A549 (cell line): ENCODE results near the gene HIC1. TPM values are rescaled to one million over a fixed set of nuclear protein-coding genes. Genes with fewer than 3 reads are reported as not detected.

Source experiments
- ATAC-seq, 2 experiments: fragments of 200-7000 bp in 1 of 2; fragments of >200 bp in 1 of 2; cut with Nextera tagmentation in 1 of 2; cut with Tn5 transposase in 1 of 2; 3 replicates each; pipeline versions ENCODE4 v1.8.0 to v1.9.1; 2018 to 2020; ENCODE audit warnings: mild to moderate bottlenecking in 1 of 2, moderate library complexity in 1 of 2
- CTCF ChIA-PET: fragments of 300-600 bp; sonication (Branson Sonifier 250); formaldehyde crosslinking; extraction: SDS; loops from one replicate; lab custom pipeline; 2021; ENCODE audit warnings: antibody characterized with exemption, inconsistent platforms; lab: Yijun Ruan, JAX
- POLR2A ChIA-PET: fragments of 350-600 bp; formaldehyde crosslinking; extraction: SDS; loops from one replicate; lab custom pipeline; 2021; ENCODE audit warnings: antibody characterized with exemption, inconsistent platforms; lab: Yijun Ruan, JAX
- DNase-seq, 2 experiments: peaks; one replicate each; pipeline versions ENCODE4 v3.0.0 to v3.0.0-alpha.2; 2011 to 2016; ENCODE audit warnings: low read depth in 1 of 2, low spot score in 1 of 2
- FAIRE-seq: peaks from 2 replicates; lab custom pipeline; 2011; peaks lifted over from hg19 to GRCh38; lab: Jason Lieb, UNC
- H3K27ac ChIP-seq, 2 experiments: fragments of >200 bp; sonication (Bioruptor Twin); formaldehyde crosslinking; 3 replicates each; pipeline ENCODE4 v1.5.1; 2016 to 2017
- H3K4me1 ChIP-seq: fragments of >200 bp; sonication (Bioruptor Twin); formaldehyde crosslinking; 3 replicates; pipeline ENCODE4 v1.6.1; 2016
- H3K4me2 ChIP-seq: fragments of >200 bp; sonication (Bioruptor Twin); formaldehyde crosslinking; 3 replicates; pipeline ENCODE4 v1.6.1; 2016
- H3K4me3 ChIP-seq: fragments of >200 bp; sonication (Bioruptor Twin); formaldehyde crosslinking; 3 replicates; pipeline ENCODE4 v1.5.1; 2016
- H3K9me3 ChIP-seq: fragments of >200 bp; sonication (Bioruptor Twin); formaldehyde crosslinking; 3 replicates; pipeline ENCODE4 v1.6.1; 2016
- ATOH8 ChIP-seq: fragments of 250-450 bp; sonication (Bioruptor Pico); IDR thresholded peaks from 2 replicates; pipeline ENCODE4 v1.5.0; 2020; ENCODE audit warnings: low read depth, mild to moderate bottlenecking, moderate library complexity
- CBX8 ChIP-seq: fragments of 200-600 bp; sonication (generic); IDR thresholded peaks from 2 replicates; pipeline ENCODE4 v1.6.1; 2016
- CEBPB ChIP-seq, 2 experiments: fragments of >200 bp in 1 of 2; sonication (Bioruptor Twin) in 1 of 2; formaldehyde crosslinking in 1 of 2; IDR thresholded peaks; 2 replicates each; pipeline ENCODE4 v1.6.1; 2012 to 2016
- E2F6 ChIP-seq: IDR thresholded peaks from 2 replicates; pipeline ENCODE4 v1.6.1; 2012; ENCODE audit warnings: low read depth, borderline replicate concordance
- EHMT2 ChIP-seq: fragments of 200-600 bp; sonication (generic); IDR thresholded peaks from 2 replicates; pipeline ENCODE4 v1.6.1; 2016; ENCODE audit warnings: antibody characterized with exemption, low read depth, mild to moderate bottlenecking, moderate library complexity
- FOSB ChIP-seq: fragments of 250-450 bp; sonication (Bioruptor Pico); IDR thresholded peaks from 2 replicates; pipeline ENCODE4 v1.5.0; 2020; ENCODE audit warnings: mild to moderate bottlenecking, moderate library complexity
- HES2 ChIP-seq: fragments of >200 bp; sonication (Bioruptor Twin); formaldehyde crosslinking; IDR thresholded peaks from 2 replicates; pipeline ENCODE4 v1.6.1; 2016
- HEYL ChIP-seq: fragments of 250-450 bp; sonication (Bioruptor Pico); IDR thresholded peaks from 2 replicates; pipeline ENCODE4 v1.8.0; 2021; ENCODE audit warnings: mild to moderate bottlenecking, moderate library complexity
- HOXA7 ChIP-seq: fragments of 250-450 bp; sonication (Bioruptor Pico); IDR thresholded peaks from 2 replicates; pipeline ENCODE4 v1.5.0; 2020; ENCODE audit warnings: mild to moderate bottlenecking, moderate library complexity
- HOXB13 ChIP-seq: fragments of 250-450 bp; sonication (Bioruptor Pico); IDR thresholded peaks from 2 replicates; pipeline ENCODE4 v1.5.0; 2020; ENCODE audit warnings: low read depth, mild to moderate bottlenecking, moderate library complexity
- KDM5A ChIP-seq: fragments of 200-600 bp; sonication (generic); IDR thresholded peaks from 2 replicates; pipeline ENCODE4 v1.6.1; 2016; ENCODE audit warnings: antibody characterized with exemption, mild to moderate bottlenecking
- NR3C1 ChIP-seq: fragments of >200 bp; sonication (Bioruptor Twin); formaldehyde crosslinking; IDR thresholded peaks from 3 replicates; pipeline ENCODE4 v1.6.1; 2017
- PBX3 ChIP-seq: IDR thresholded peaks from 2 replicates; pipeline ENCODE4 v1.6.1; 2012
- PHF8 ChIP-seq: fragments of 200-600 bp; sonication (generic); IDR thresholded peaks from 2 replicates; pipeline ENCODE4 v1.6.1; 2016; ENCODE audit warnings: low read depth, mild to moderate bottlenecking, antibody characterized with exemption, moderate library complexity, borderline replicate concordance
- SMC3 ChIP-seq: fragments of >200 bp; sonication (Bioruptor Twin); formaldehyde crosslinking; IDR thresholded peaks from 3 replicates; pipeline ENCODE4 v1.6.1; 2018; ENCODE audit warnings: inconsistent platforms
- SREBF2 ChIP-seq: fragments of 450-650 bp; IDR thresholded peaks from 2 replicates; pipeline ENCODE4 v1.6.1; 2014; ENCODE audit warnings: mild to moderate bottlenecking, moderate library complexity
- TP53 ChIP-seq: fragments of 250-450 bp; sonication (Bioruptor Pico); IDR thresholded peaks from 2 replicates; pipeline ENCODE4 v1.5.0; 2021; ENCODE audit warnings: mild to moderate bottlenecking, moderate library complexity
- ZFP36 ChIP-seq: fragments of 450-650 bp; IDR thresholded peaks from 2 replicates; pipeline ENCODE4 v1.6.1; 2014; ENCODE audit warnings: borderline replicate concordance; ENCODE audit not compliant: partially characterized antibody
- ZNF302 ChIP-seq: fragments of 250-450 bp; sonication (Bioruptor Pico); IDR thresholded peaks from 2 replicates; pipeline ENCODE4 v1.9.0; 2021; ENCODE audit warnings: inconsistent platforms, mild to moderate bottlenecking, moderate library complexity
- WGBS: methylation state at CpG from one replicate; pipeline ENCODE4 v1.1.6; 2017; ENCODE audit errors: missing lambda C conversion rate; 5-methylcytosine and 5-hydroxymethylcytosine counted together
- polyA plus RNA-seq, 4 experiments: library from polyadenylated mRNA; depleted of rRNA in 3 of 4; stranded (reverse); fragments of >200 nt; fragmentation: RNase III in 1 of 4; extraction: RNeasy Plus Mini Kit Qiagen cat#74134 plus additional on column Dnase treatment in 1 of 4; gene quantifications; 2 replicates in 3 of 4; 3 replicates in 1 of 4; pipeline ENCODE4 v1.2.3, GENCODE V29; 2011 to 2017

The HIC1 gene
- polyA plus RNA-seq, 2 of the 4 experiments (the other 2 are of a cell fraction) = 0.13 to 1.3 TPM

- ChIA-PET POLR2A (no interaction called here), CTCF (interaction anchor here (0.6 to 9.1 kb wide), 11 partner anchors 9 to 195 kb away, joined by 3 to 55 read pairs (median 7); partner anchors contain the start of gene HIC1)
- no peaks in the 10 kb centered on the region for H3K9me3 ChIP-seq
- 81% methylated on average over 3 of the region's 3 CpGs for WGBS
- no peak for ATAC-seq
- H3K4me3 ChIP-seq = no peak overlapping the region
- no peak overlapping the region for H3K4me2 ChIP-seq
- no peak for TF ChIP-seq HES2
- no peak for TF ChIP-seq HEYL (CRISPR knock-in tag)
- no peak for FAIRE-seq
- no peak for DNase-seq
- no peak overlapping the region for H3K27ac ChIP-seq
- peaks cover 27% of the 10 kb centered on the region for H3K4me1 ChIP-seq
Measured at GRCh38 chr17:2086306-2086705, 31.4 kb downstream of the HIC1 start.

- H3K4me2 ChIP-seq = no peak overlapping the region
- WGBS = 83% methylated on average over 10 of the region's 10 CpGs
Measured at GRCh38 chr17:2087597-2088211, 32.8 kb downstream of the HIC1 start.

DNA sequence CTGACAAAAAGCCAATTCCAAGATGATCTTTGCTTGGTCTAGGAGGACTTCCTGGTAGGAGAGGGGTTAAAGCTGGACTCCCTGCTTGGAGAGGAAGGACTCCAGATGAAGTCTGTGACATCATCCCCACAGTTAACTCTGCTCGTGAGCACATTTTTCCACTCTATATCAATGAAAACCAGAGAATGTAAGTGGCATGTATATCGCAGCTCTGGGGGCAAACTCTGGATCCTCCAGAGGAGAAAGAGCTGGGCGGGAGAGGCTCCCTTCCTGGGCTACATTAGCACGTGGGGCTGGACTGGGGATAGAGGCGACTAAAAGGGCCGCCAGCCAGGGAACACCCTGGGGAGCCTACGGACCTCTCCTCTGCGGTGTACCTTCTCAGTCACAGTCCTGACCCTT is 34.1 kb downstream of the HIC1 start:
- WGBS = 90% methylated on average over 8 of the region's 8 CpGs
- Histone ChIP-seq H3K9me3 (no peaks in the 10 kb centered on the region), H3K4me3 (no peak overlapping the region), H3K27ac (no peak overlapping the region), H3K4me1 (peaks cover 18% of the 10 kb centered on the region), H3K4me2 (no peak overlapping the region)
- DNase-seq (no peak), FAIRE-seq (no peak), ATAC-seq (no peak)
- ChIA-PET CTCF (interaction anchor here (1.0 to 4.7 kb wide), 10 partner anchors 10 to 156 kb away, joined by 3 to 31 read pairs (median 4); no protein-coding TSS in a partner anchor), POLR2A (no interaction called here)
- no peak for TF ChIP-seq EHMT2
- no peak for TF ChIP-seq ATOH8 (CRISPR knock-in tag)
- TF ChIP-seq PBX3 = no peak
- TF ChIP-seq CBX8 = no peak
- no peak for TF ChIP-seq SREBF2
- TF ChIP-seq KDM5A = no peak
- TF ChIP-seq ZNF302 (CRISPR knock-in tag) = no peak
- no peak for TF ChIP-seq HES2
- TF ChIP-seq TP53 (CRISPR knock-in tag) = no peak
- TF ChIP-seq PHF8 = no peak
- TF ChIP-seq FOSB (CRISPR knock-in tag) = no peak
- no peak for TF ChIP-seq HOXA7 (CRISPR knock-in tag)
- TF ChIP-seq CEBPB (IDR thresholded peaks at IDR 0.05) = no peak
- no peak for TF ChIP-seq SMC3
- TF ChIP-seq E2F6 = no peak
- TF ChIP-seq ZFP36 = no peak
- no peak for TF ChIP-seq NR3C1

More at GRCh38 chr17:2087597-2088211, 32.8 kb downstream of the HIC1 start:
- no peak for TF ChIP-seq HOXB13 (CRISPR knock-in tag)
- DNase-seq = no peak
- CTCF ChIA-PET = interaction anchor here (0.6 to 4.7 kb wide), 12 partner anchors 11 to 157 kb away, joined by 3 to 31 read pairs (median 4); partner anchors contain the start of gene HIC1
- no peak for FAIRE-seq
- no peak overlapping the region for H3K4me3 ChIP-seq
- H3K27ac ChIP-seq = no peak overlapping the region
- H3K4me1 ChIP-seq = peaks cover 27% of the 10 kb centered on the region
- ATAC-seq = no peak
- no peaks in the 10 kb centered on the region for H3K9me3 ChIP-seq
- POLR2A ChIA-PET = no interaction called here
